HFFc6 (cell line): ENCODE data around the gene ENPP4. TPM values are rescaled to one million over a fixed set of nuclear protein-coding genes. Genes with fewer than 3 reads are reported as not detected.
A peak's percentile ranks its signal among the peaks of the same experiment; 100 is the strongest.
"Not testable (repeated sequence)": the region's sequence is repeated elsewhere in the genome, so short reads cannot be mapped to it uniquely, and the experiment has no call there.

Experiments
- DNase-seq: peaks from one replicate; pipeline ENCODE4 v3.0.0-alpha.2; 2018
- H3K27ac Mint-ChIP-seq: 2 replicates; pipeline ENCODE4 v1.8.0; 2020; ENCODE audit warnings: mild to moderate bottlenecking, mixed read lengths
- H3K27me3 Mint-ChIP-seq: 2 replicates; pipeline ENCODE4 v1.8.0; 2021; ENCODE audit warnings: mild to moderate bottlenecking, moderate library complexity, mixed read lengths; ENCODE audit not compliant: insufficient read depth
- H3K36me3 Mint-ChIP-seq: 2 replicates; pipeline ENCODE4 v1.8.0; 2021; ENCODE audit warnings: low read depth, mixed read lengths
- H3K4me1 Mint-ChIP-seq: 2 replicates; pipeline ENCODE4 v1.8.0; 2020; ENCODE audit warnings: low read depth, mixed read lengths
- H3K4me3 Mint-ChIP-seq: 2 replicates; pipeline ENCODE4 v1.8.0; 2020; ENCODE audit warnings: mild to moderate bottlenecking, moderate library complexity, mixed read lengths
- H3K9me3 Mint-ChIP-seq: 2 replicates; pipeline ENCODE4 v1.8.0; 2020; ENCODE audit warnings: mild to moderate bottlenecking, mixed read lengths
- long read RNA-seq: library from polyadenylated mRNA; unstranded; transcript quantifications from one replicate; pipeline ENCODE4 v2.0.0, GENCODE V29; 2019
- total RNA-seq, 6 experiments: library from RNA; stranded (reverse); fragmentation: NEBNext Ultra II Directional; extraction: Animal tissue kit (Norgen Biotek cat#: 25700); gene quantifications; 2 replicates in 1 of 6; 3 replicates in 5 of 6; pipeline ENCODE4 v1.2.3, GENCODE V29; 2021
- TF ChIP-seq, protein P1 (sequence below): fragments of 200-600 bp; sonication (generic); IDR thresholded peaks from 2 replicates; pipeline ENCODE4 v1.5.0; 2021; ENCODE audit warnings: antibody characterized with exemption, mild to moderate bottlenecking

ENPP4 gene, protein sequence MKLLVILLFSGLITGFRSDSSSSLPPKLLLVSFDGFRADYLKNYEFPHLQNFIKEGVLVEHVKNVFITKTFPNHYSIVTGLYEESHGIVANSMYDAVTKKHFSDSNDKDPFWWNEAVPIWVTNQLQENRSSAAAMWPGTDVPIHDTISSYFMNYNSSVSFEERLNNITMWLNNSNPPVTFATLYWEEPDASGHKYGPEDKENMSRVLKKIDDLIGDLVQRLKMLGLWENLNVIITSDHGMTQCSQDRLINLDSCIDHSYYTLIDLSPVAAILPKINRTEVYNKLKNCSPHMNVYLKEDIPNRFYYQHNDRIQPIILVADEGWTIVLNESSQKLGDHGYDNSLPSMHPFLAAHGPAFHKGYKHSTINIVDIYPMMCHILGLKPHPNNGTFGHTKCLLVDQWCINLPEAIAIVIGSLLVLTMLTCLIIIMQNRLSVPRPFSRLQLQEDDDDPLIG
- total RNA-seq, result under 1 TPM in 1 of 6 experiments, not detected in 5; 0.05 TPM
- long read RNA-seq, full-length matches to known transcripts, result 1 of 1 reads
- long read RNA-seq, partial matches to known transcripts, result 0 of 1 reads
- long read RNA-seq, other reads (novel, unspliced or antisense), result 0 of 1 reads

GRCh38 chr6:46129629-46130511 lies at the start of gene ENPP4:
TSS of gene ENPP4 (plus strand) at chr6:46129989. CDS start at chr6:46139584, 9,595 bp downstream.
- TF ChIP-seq, protein P1, sequence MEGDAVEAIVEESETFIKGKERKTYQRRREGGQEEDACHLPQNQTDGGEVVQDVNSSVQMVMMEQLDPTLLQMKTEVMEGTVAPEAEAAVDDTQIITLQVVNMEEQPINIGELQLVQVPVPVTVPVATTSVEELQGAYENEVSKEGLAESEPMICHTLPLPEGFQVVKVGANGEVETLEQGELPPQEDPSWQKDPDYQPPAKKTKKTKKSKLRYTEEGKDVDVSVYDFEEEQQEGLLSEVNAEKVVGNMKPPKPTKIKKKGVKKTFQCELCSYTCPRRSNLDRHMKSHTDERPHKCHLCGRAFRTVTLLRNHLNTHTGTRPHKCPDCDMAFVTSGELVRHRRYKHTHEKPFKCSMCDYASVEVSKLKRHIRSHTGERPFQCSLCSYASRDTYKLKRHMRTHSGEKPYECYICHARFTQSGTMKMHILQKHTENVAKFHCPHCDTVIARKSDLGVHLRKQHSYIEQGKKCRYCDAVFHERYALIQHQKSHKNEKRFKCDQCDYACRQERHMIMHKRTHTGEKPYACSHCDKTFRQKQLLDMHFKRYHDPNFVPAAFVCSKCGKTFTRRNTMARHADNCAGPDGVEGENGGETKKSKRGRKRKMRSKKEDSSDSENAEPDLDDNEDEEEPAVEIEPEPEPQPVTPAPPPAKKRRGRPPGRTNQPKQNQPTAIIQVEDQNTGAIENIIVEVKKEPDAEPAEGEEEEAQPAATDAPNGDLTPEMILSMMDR, result no peak
- H3K4me1 Mint-ChIP-seq, result no peaks in the 10 kb centered on the region
- no peaks in the 10 kb centered on the region for H3K36me3 Mint-ChIP-seq
- no peaks in the 10 kb centered on the region; the same call in 1 of the 2 replicates for H3K27me3 Mint-ChIP-seq
- no peak within 1 kb of the TSS for H3K27ac Mint-ChIP-seq
- H3K9me3 Mint-ChIP-seq, result no peaks in the 10 kb centered on the region; the same call in 1 of the 2 replicates
- DNase-seq, result no peak
- no peak within 1 kb of the TSS; the same call in 1 of the 2 replicates for H3K4me3 Mint-ChIP-seq

DNA sequence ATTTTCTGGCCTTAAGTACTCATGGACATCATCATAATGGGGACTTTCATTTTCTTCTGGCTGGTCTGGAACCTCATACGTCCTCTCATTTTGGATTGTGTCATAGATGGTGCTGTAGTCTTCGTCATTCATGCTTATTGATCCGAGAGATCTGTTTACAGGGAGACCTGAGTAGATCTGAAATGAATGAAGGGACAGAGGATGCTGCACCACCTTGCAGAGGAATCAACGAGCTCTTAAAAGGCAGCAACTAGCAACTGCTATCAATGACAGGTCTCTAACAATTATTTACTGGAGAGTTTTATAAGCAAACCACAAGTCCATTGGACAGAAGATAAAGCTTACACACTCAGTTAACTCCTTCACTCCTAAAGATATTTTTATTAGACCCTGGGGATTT lies 49.7 kb upstream of the ENPP4 start:
- no peak for DNase-seq

DNA sequence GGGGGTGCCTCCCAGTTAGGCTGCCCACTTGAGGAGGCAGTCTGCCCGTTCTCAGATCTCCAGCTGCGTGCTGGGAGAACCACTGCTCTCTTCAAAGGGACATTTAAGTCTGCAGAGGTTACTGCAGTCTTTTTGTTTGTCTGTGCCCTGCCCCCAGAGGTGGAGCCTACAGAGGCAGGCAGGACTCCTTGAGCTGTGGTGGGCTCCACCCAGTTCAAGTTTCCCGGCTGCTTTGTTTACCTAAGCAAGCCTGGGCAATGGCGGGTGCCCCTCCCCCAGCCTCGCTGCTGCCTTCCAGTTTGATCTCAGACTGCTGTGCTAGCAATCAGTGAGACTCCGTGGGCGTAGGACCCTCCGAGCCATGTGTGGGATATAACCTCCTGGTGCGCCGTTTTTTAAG lies 44.1 kb upstream of the ENPP4 start:
- not testable (repeated sequence) for H3K36me3 Mint-ChIP-seq, H3K9me3 Mint-ChIP-seq, H3K27ac Mint-ChIP-seq, H3K4me1 Mint-ChIP-seq, DNase-seq, H3K4me3 Mint-ChIP-seq, H3K27me3 Mint-ChIP-seq

More for the DNA sequence above, 49.7 kb upstream of the ENPP4 start:
- peaks cover 2% of the 10 kb centered on the region for H3K27me3 Mint-ChIP-seq
- H3K27ac Mint-ChIP-seq, result no peak overlapping the region
- TF ChIP-seq, protein P1, result no peak
- H3K9me3 Mint-ChIP-seq, result no peaks in the 10 kb centered on the region
- H3K4me3 Mint-ChIP-seq, result no peak overlapping the region
- no peaks in the 10 kb centered on the region for H3K4me1 Mint-ChIP-seq
- H3K36me3 Mint-ChIP-seq, result no peaks in the 10 kb centered on the region

- TF ChIP-seq, protein P1, result peak; percentile 93
- Mint-ChIP-seq H3K4me3 (no peak overlapping the region), H3K9me3 (no peaks in the 10 kb centered on the region; the same call in 1 of the 2 replicates), H3K36me3 (no peaks in the 10 kb centered on the region), H3K27me3 (peaks cover 3% of the 10 kb centered on the region; the same call in 1 of the 2 replicates), H3K4me1 (no peaks in the 10 kb centered on the region), H3K27ac (no peak overlapping the region)
- peak; percentile 41 for DNase-seq
Measured at GRCh38 chr6:46090115-46091079, 39.4 kb upstream of the ENPP4 start.

GRCh38 chr6:46091080-46091478 lies 38.7 kb upstream of the ENPP4 start:
- TF ChIP-seq, protein P1, result no peak
- Mint-ChIP-seq H3K27ac (no peak overlapping the region), H3K27me3 (peaks cover 3% of the 10 kb centered on the region; the same call in 1 of the 2 replicates), H3K4me3 (no peak overlapping the region), H3K9me3 (no peaks in the 10 kb centered on the region; the same call in 1 of the 2 replicates), H3K36me3 (no peaks in the 10 kb centered on the region), H3K4me1 (no peaks in the 10 kb centered on the region)
- DNase-seq, result no peak
